Fibroblast of lung (primary cell): ENCODE measurements around the gene AGPAT4.

Experiments used
- CTCF ChIP-seq, 2 donors: IDR thresholded peaks in 1 of 2; conservative IDR thresholded peaks in 1 of 2; 1 replicate in 1 of 2; 2 replicates in 1 of 2; pipeline ENCODE4 v1.5.1; 2011 to 2012; ENCODE audit warnings: low read length in 2 of 2, control low read depth in 1 of 2, inconsistent platforms in 1 of 2, low read depth in 1 of 2, mild to moderate bottlenecking in 1 of 2
- EZH2 ChIP-seq: IDR thresholded peaks from 2 replicates; pipeline ENCODE4 v1.5.1; 2012; ENCODE audit warnings: low read length, control low read depth, mild to moderate bottlenecking; ENCODE audit errors: missing control alignments

GRCh38 chr6:161246725-161247124, 27.1 kb downstream of the AGPAT4 start:
- TF ChIP-seq CTCF (conservative IDR thresholded peaks at IDR 0.05 in 1 of 2, IDR thresholded peaks at IDR 0.05 in 1 of 2; ENCODE audit: low read depth in 1 of 2, low read length in 2 of 2) = no peak
- no peak for TF ChIP-seq EZH2
